OCI-LY1 (cell line): ENCODE measurements around the gene CCNY.

Experiments used
- CTCF ChIP-seq: fragments of 200-600 bp; sonication (generic), shearing (Covaris generic); IDR thresholded peaks from 2 replicates; pipeline ENCODE4 v1.5.1; 2017; ENCODE audit warnings: mild to moderate bottlenecking, antibody characterized with exemption, low read length, moderate library complexity, mixed read lengths
- EZH2 ChIP-seq: fragments of 200-600 bp; sonication (generic), shearing (Covaris generic); IDR thresholded peaks from 2 replicates; pipeline ENCODE4 v1.8.0; 2017; ENCODE audit warnings: borderline replicate concordance, mixed run types, mild to moderate bottlenecking, antibody characterized with exemption, low read length, moderate library complexity, mixed read lengths

GRCh38 chr10:35575640-35576039 lies 239.3 kb downstream of the CCNY start:
- no peak for TF ChIP-seq CTCF
- no peak for TF ChIP-seq EZH2
